ENCODE data around the gene LORICRIN.

DNA sequence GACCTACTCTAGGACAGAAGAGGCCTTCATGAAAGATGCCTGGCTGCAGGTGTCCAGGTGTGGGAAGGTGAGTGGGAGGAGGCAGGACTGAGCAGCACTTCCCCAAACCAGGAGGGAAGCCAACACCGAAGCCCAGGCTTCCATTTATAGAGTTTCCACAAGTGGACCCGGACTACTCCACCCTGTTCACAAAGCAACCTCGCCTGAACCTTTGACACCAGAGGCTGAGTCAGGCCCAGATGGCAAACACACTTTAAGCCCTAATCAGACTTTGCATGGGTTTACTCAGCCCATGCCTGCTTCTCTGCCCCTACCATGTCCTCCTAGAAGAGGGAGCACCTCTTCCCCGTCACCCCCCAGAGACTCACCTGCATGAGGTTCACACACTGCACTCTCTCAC lies 28.1 kb upstream of the LORICRIN start:
- TF ChIP-seq, protein P1, sequence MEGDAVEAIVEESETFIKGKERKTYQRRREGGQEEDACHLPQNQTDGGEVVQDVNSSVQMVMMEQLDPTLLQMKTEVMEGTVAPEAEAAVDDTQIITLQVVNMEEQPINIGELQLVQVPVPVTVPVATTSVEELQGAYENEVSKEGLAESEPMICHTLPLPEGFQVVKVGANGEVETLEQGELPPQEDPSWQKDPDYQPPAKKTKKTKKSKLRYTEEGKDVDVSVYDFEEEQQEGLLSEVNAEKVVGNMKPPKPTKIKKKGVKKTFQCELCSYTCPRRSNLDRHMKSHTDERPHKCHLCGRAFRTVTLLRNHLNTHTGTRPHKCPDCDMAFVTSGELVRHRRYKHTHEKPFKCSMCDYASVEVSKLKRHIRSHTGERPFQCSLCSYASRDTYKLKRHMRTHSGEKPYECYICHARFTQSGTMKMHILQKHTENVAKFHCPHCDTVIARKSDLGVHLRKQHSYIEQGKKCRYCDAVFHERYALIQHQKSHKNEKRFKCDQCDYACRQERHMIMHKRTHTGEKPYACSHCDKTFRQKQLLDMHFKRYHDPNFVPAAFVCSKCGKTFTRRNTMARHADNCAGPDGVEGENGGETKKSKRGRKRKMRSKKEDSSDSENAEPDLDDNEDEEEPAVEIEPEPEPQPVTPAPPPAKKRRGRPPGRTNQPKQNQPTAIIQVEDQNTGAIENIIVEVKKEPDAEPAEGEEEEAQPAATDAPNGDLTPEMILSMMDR (optimal IDR thresholded peaks at IDR 0.05 in 1 of 3, IDR thresholded peaks at IDR 0.05 in 1 of 3, conservative IDR thresholded peaks at IDR 0.05 in 1 of 3; ENCODE audit: extremely low read depth in 1 of 3, insufficient read depth in 2 of 3, low read length in 3 of 3) = no peak
- TF ChIP-seq EZH2 (IDR thresholded peaks at IDR 0.05; ENCODE audit: low read length) = no peak
